Endothelial cell (in vitro differentiated cells): ENCODE results near the gene DPP10. TPM values are rescaled to one million over a fixed set of nuclear protein-coding genes. Genes with fewer than 3 reads are reported as not detected.

Experiments used
- DNase-seq: peaks from one replicate; pipeline ENCODE4 v3.0.0; 2021; ENCODE audit warnings: low spot score
- H3K27ac Mint-ChIP-seq: one replicate; pipeline ENCODE4 v1.8.0; 2021; ENCODE audit warnings: mixed read lengths, inconsistent platforms; ENCODE audit not compliant: unreplicated experiment
- H3K27me3 Mint-ChIP-seq: one replicate; pipeline ENCODE4 v1.8.0; 2021; ENCODE audit warnings: mild to moderate bottlenecking, moderate library complexity, mixed read lengths, inconsistent platforms; ENCODE audit not compliant: unreplicated experiment
- H3K36me3 Mint-ChIP-seq: one replicate; pipeline ENCODE4 v1.8.0; 2021; ENCODE audit warnings: mild to moderate bottlenecking, low read depth, mixed read lengths, inconsistent platforms; ENCODE audit not compliant: unreplicated experiment
- H3K4me1 Mint-ChIP-seq: one replicate; pipeline ENCODE4 v1.8.0; 2021; ENCODE audit warnings: mild to moderate bottlenecking, mixed read lengths, inconsistent platforms; ENCODE audit not compliant: unreplicated experiment
- H3K4me3 Mint-ChIP-seq: one replicate; pipeline ENCODE4 v1.8.0; 2021; ENCODE audit warnings: mild to moderate bottlenecking, mixed read lengths, inconsistent platforms; ENCODE audit not compliant: unreplicated experiment
- H3K9me3 Mint-ChIP-seq: one replicate; pipeline ENCODE4 v1.8.0; 2021; ENCODE audit warnings: mixed read lengths, inconsistent platforms; ENCODE audit not compliant: unreplicated experiment
- total RNA-seq: library from RNA; stranded (reverse); fragmentation: NEBNext Ultra II Directional; extraction: Animal tissue kit (Norgen Biotek cat#: 25700); gene quantifications from one replicate; pipeline ENCODE4 v1.2.1, GENCODE V29; 2021; ENCODE audit not compliant: unreplicated experiment
- TF ChIP-seq, protein P1 (sequence below): fragments of 200-600 bp; sonication (generic); IDR thresholded peaks from one replicate; pipeline ENCODE4 v1.5.0; 2021; ENCODE audit warnings: antibody characterized with exemption; ENCODE audit not compliant: unreplicated experiment

DPP10 gene
- total RNA-seq, 1 donor from 2014 or later: 3.3 TPM

DNA sequence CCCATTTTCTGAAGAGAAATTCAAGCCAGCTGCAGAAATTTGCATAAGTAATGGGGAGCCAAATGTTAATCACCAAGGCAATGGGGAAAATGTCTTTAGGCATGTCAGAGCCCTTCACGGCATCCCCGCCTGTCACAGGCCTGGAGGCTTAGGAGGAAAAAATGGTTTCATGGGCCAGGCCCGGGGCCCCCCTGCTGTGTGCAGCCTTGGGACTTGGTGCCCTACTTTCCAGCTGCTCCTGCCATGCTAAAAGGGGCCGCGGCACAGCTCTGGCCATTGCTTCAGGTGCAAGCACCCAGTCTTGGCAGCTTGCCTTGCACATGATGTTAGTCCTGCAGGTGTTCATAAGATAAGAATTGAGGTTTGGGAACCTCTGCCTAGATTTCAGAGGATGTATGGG, 1235.7 kb downstream of the DPP10 start:
- H3K36me3 Mint-ChIP-seq: no peaks in the 10 kb centered on the region
- no peaks in the 10 kb centered on the region for H3K4me1 Mint-ChIP-seq
- peaks cover 7% of the 10 kb centered on the region for H3K9me3 Mint-ChIP-seq
- TF ChIP-seq, protein P1, sequence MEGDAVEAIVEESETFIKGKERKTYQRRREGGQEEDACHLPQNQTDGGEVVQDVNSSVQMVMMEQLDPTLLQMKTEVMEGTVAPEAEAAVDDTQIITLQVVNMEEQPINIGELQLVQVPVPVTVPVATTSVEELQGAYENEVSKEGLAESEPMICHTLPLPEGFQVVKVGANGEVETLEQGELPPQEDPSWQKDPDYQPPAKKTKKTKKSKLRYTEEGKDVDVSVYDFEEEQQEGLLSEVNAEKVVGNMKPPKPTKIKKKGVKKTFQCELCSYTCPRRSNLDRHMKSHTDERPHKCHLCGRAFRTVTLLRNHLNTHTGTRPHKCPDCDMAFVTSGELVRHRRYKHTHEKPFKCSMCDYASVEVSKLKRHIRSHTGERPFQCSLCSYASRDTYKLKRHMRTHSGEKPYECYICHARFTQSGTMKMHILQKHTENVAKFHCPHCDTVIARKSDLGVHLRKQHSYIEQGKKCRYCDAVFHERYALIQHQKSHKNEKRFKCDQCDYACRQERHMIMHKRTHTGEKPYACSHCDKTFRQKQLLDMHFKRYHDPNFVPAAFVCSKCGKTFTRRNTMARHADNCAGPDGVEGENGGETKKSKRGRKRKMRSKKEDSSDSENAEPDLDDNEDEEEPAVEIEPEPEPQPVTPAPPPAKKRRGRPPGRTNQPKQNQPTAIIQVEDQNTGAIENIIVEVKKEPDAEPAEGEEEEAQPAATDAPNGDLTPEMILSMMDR: no peak
- no peak overlapping the region for H3K27ac Mint-ChIP-seq
- DNase-seq: no peak
- no peaks in the 10 kb centered on the region for H3K27me3 Mint-ChIP-seq
- no peak overlapping the region for H3K4me3 Mint-ChIP-seq

DNA sequence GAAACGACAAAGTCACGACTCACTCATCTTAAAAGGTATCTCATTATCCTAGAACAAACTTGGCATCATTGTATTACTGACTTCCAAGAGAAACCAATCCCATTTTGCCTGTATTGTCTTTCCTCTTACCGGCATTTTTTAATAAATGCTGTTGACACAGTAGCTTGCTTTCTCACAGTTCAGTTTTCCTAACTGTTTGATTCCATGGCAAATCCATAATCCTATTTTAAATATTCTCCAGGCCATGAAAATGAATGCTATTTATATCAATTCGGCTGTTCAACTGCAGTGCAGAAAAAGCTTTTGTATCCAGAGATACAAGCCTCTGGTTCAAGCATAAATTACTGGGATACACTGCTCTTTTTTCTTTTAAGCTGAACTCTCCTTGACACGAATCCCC, 1241.9 kb downstream of the DPP10 start:
- peaks cover 1% of the 10 kb centered on the region for H3K9me3 Mint-ChIP-seq
- H3K36me3 Mint-ChIP-seq: no peaks in the 10 kb centered on the region
- no peak overlapping the region for H3K4me3 Mint-ChIP-seq
- no peaks in the 10 kb centered on the region for H3K27me3 Mint-ChIP-seq
- no peak for DNase-seq
- no peaks in the 10 kb centered on the region for H3K4me1 Mint-ChIP-seq
- TF ChIP-seq, protein P1: no peak
- H3K27ac Mint-ChIP-seq: no peak overlapping the region

GRCh38 chr2:115691409-115691808, 1249.0 kb downstream of the DPP10 start:
- Mint-ChIP-seq H3K27ac (no peak overlapping the region), H3K4me3 (no peak overlapping the region), H3K27me3 (no peaks in the 10 kb centered on the region), H3K4me1 (no peaks in the 10 kb centered on the region), H3K36me3 (no peaks in the 10 kb centered on the region), H3K9me3 (no peaks in the 10 kb centered on the region)
- DNase-seq: no peak
- TF ChIP-seq, protein P1: no peak

- DNase-seq: no peak
- Mint-ChIP-seq H3K9me3 (no peaks in the 10 kb centered on the region), H3K4me3 (no peak overlapping the region), H3K27ac (no peak overlapping the region), H3K36me3 (no peaks in the 10 kb centered on the region), H3K4me1 (no peaks in the 10 kb centered on the region), H3K27me3 (no peaks in the 10 kb centered on the region)
- TF ChIP-seq, protein P1: no peak
Measured at GRCh38 chr2:115694651-115695050, 1252.2 kb downstream of the DPP10 start.

- Mint-ChIP-seq H3K9me3 (no peaks in the 10 kb centered on the region), H3K4me1 (peaks cover 3% of the 10 kb centered on the region), H3K4me3 (no peak overlapping the region), H3K27me3 (no peaks in the 10 kb centered on the region), H3K27ac (no peak overlapping the region), H3K36me3 (no peaks in the 10 kb centered on the region)
- TF ChIP-seq, protein P1: no peak
- no peak for DNase-seq
Measured at GRCh38 chr2:115733190-115733775, 1290.8 kb downstream of the DPP10 start.
